ENCODE measurements around the gene TMEM11.

The TMEM11 gene

GRCh38 chr17:21215935-21216334 is 2.0 kb upstream of the TMEM11 start:
- no peak for DNase-seq (ENCODE audit: insufficient read length, low spot score)
- no peak for TF ChIP-seq CTCF (IDR thresholded peaks at IDR 0.05; ENCODE audit: insufficient read depth, missing control alignments)
- FAIRE-seq, result no peak

GRCh38 chr17:21214777-21215541 is 998 bp upstream of the TMEM11 start:
- no peak for DNase-seq (ENCODE audit: insufficient read length, low spot score)
- no peak for TF ChIP-seq CTCF (IDR thresholded peaks at IDR 0.05; ENCODE audit: insufficient read depth, missing control alignments)
- FAIRE-seq, result no peak

- FAIRE-seq, result no peak
- no peak for TF ChIP-seq CTCF (IDR thresholded peaks at IDR 0.05; ENCODE audit: insufficient read depth, missing control alignments)
- DNase-seq (ENCODE audit: insufficient read length, low spot score), result no peak
Measured at GRCh38 chr17:21213638-21214014, 335 bp downstream of the TMEM11 start.

- DNase-seq (ENCODE audit: insufficient read length, low spot score) (no peak), FAIRE-seq (no peak)
- TF ChIP-seq CTCF (IDR thresholded peaks at IDR 0.05; ENCODE audit: insufficient read depth, missing control alignments), result no peak
Measured at GRCh38 chr17:21212826-21213637, 929 bp downstream of the TMEM11 start.

GRCh38 chr17:21211825-21212479 is 2.0 kb downstream of the TMEM11 start:
- no peak for TF ChIP-seq CTCF (IDR thresholded peaks at IDR 0.05; ENCODE audit: insufficient read depth, missing control alignments)
- FAIRE-seq (no peak), DNase-seq (ENCODE audit: insufficient read length, low spot score) (no peak)

- TF ChIP-seq CTCF (IDR thresholded peaks at IDR 0.05; ENCODE audit: insufficient read depth, missing control alignments), result no peak
- DNase-seq (ENCODE audit: insufficient read length, low spot score) (no peak), FAIRE-seq (no peak)
Measured at GRCh38 chr17:21210411-21211076, 3.4 kb downstream of the TMEM11 start.
